Mammary epithelial cell (primary cell): ENCODE results near the gene RAB40A.

Source experiments
- EZH2 ChIP-seq: IDR thresholded peaks from 2 replicates; pipeline ENCODE4 v1.6.1; 2012; ENCODE audit warnings: low read length, inconsistent platforms, borderline replicate concordance
- TF ChIP-seq, protein P1 (sequence below), 2 donors: IDR thresholded peaks in 1 of 2; conservative IDR thresholded peaks in 1 of 2; 2 replicates each; pipeline ENCODE4 v1.5.1; 2011 to 2012; ENCODE audit warnings: inconsistent platforms in 2 of 2, low read length in 2 of 2, mild to moderate bottlenecking in 2 of 2, control low read depth in 1 of 2, low read depth in 1 of 2; ENCODE audit not compliant: insufficient read depth in 1 of 2; ENCODE audit errors: extremely low read depth in 1 of 2

DNA sequence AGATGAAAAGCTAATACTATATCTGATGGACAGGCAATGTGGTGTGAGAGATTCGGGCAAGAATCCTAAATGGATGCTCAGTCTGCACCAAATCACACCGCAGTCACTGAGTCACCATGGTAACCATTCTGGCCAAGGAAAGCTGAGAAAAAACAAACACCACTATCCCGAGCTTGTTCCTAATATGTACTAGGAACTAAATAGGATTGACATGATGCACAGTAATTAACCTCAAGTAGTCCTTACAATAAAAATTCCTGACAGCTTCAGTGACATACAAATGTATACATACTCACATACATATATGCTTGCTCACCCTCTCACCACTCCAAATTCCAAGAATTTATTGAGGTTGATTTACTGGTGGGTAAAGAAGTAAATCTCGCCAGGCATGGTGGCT, 1.1 kb upstream of the RAB40A start:
- TF ChIP-seq, protein P1, sequence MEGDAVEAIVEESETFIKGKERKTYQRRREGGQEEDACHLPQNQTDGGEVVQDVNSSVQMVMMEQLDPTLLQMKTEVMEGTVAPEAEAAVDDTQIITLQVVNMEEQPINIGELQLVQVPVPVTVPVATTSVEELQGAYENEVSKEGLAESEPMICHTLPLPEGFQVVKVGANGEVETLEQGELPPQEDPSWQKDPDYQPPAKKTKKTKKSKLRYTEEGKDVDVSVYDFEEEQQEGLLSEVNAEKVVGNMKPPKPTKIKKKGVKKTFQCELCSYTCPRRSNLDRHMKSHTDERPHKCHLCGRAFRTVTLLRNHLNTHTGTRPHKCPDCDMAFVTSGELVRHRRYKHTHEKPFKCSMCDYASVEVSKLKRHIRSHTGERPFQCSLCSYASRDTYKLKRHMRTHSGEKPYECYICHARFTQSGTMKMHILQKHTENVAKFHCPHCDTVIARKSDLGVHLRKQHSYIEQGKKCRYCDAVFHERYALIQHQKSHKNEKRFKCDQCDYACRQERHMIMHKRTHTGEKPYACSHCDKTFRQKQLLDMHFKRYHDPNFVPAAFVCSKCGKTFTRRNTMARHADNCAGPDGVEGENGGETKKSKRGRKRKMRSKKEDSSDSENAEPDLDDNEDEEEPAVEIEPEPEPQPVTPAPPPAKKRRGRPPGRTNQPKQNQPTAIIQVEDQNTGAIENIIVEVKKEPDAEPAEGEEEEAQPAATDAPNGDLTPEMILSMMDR (conservative IDR thresholded peaks at IDR 0.05 in 1 of 2, IDR thresholded peaks at IDR 0.05 in 1 of 2; ENCODE audit: extremely low read depth in 1 of 2, insufficient read depth in 1 of 2, low read depth in 1 of 2, low read length in 2 of 2) = no peak
- TF ChIP-seq EZH2 = no peak
